K562 (cell line): ENCODE results near the gene CNTNAP3. TPM values are rescaled to one million over a fixed set of nuclear protein-coding genes. Genes with fewer than 3 reads are reported as not detected.
"Not testable (repeated sequence)": the region's sequence is repeated elsewhere in the genome, so short reads cannot be mapped to it uniquely, and the experiment has no call there.

Experiments used
- ATAC-seq: fragments of 200-7000 bp; cut with Tn5 transposase; 3 replicates; pipeline ENCODE4 v1.9.1; 2020; ENCODE audit warnings: moderate library complexity
- BruUV-seq: library from RNA; stranded (reverse); fragments of 400-500 nt; replicated peaks from 2 replicates; lab custom pipeline; 2021; lab: Mats Ljungman, UMichigan
- CTCF ChIA-PET: fragments of 300-600 bp; formaldehyde crosslinking; extraction: SDS; loops from one replicate; lab custom pipeline; 2021; ENCODE audit warnings: low intra/inter-chr PET ratio; lab: Yijun Ruan, JAX
- POLR2A ChIA-PET: fragments of 300-600, 350-650 bp; sonication (Branson Sonifier 250); formaldehyde crosslinking; extraction: SDS; loops from one replicate; lab custom pipeline; 2021; ENCODE audit warnings: antibody characterized with exemption, inconsistent platforms; lab: Yijun Ruan, JAX
- DNase-seq, 4 experiments: peaks; one replicate each; pipeline versions ENCODE4 v3.0.0 to v3.0.0-alpha.2; 2011 to 2018; ENCODE audit warnings: low spot score in 3 of 4, mixed read lengths in 3 of 4; ENCODE audit errors: extremely low read depth in 1 of 4
- FAIRE-seq: peaks from 2 replicates; lab custom pipeline; 2011; peaks lifted over from hg19 to GRCh38; lab: Jason Lieb, UNC
- H2AFZ ChIP-seq: 2 replicates; pipeline ENCODE4 v1.6.0; 2011; ENCODE audit warnings: low read depth, low read length, control low read depth, inconsistent platforms
- H3K27ac ChIP-seq: fragments of 200-600 bp; 3 replicates; pipeline ENCODE4 v1.8.0; 2011; ENCODE audit warnings: low read depth, mild to moderate bottlenecking, control low read depth, inconsistent platforms, low read length, moderate library complexity, mixed read lengths; ENCODE audit errors: extremely low read depth
- H3K27me3 ChIP-seq, 2 experiments: fragments of 300-600 bp in 1 of 2; 2 replicates in 1 of 2; 3 replicates in 1 of 2; pipeline versions ENCODE4 v1.6.0 to v1.8.0; 2011; ENCODE audit warnings: inconsistent platforms in 2 of 2, low read length in 2 of 2, mild to moderate bottlenecking in 1 of 2, mixed read lengths in 1 of 2, moderate library complexity in 1 of 2; ENCODE audit not compliant: control insufficient read depth in 2 of 2, insufficient read depth in 2 of 2
- H3K36me3 ChIP-seq: fragments of 300-600 bp; 3 replicates; pipeline ENCODE4 v1.8.0; 2011; ENCODE audit warnings: mild to moderate bottlenecking, low read length, inconsistent platforms; ENCODE audit not compliant: control insufficient read depth, insufficient read depth
- H3K4me1 ChIP-seq, 2 experiments: fragments of 200-600 bp in 1 of 2; replicated peaks in 1 of 2; 2 replicates in 1 of 2; 3 replicates in 1 of 2; pipeline versions ENCODE4 v1.5.1 to v1.8.0; 2011; ENCODE audit warnings: inconsistent platforms in 2 of 2, low read length in 2 of 2, mild to moderate bottlenecking in 1 of 2, mixed read lengths in 1 of 2, moderate library complexity in 1 of 2; ENCODE audit not compliant: control insufficient read depth in 2 of 2, insufficient read depth in 2 of 2
- H3K4me2 ChIP-seq: 2 replicates; pipeline ENCODE4 v1.6.1; 2011; ENCODE audit warnings: low read length, control low read depth, inconsistent platforms, mixed read lengths; ENCODE audit not compliant: insufficient read depth
- H3K4me3 ChIP-seq: fragments of 200-600 bp; sonication (generic), shearing (Covaris generic); 2 replicates; pipeline ENCODE4 v1.5.1; 2016; ENCODE audit warnings: control low read depth, inconsistent platforms
- H3K79me2 ChIP-seq: fragments of 200-600 bp; 3 replicates; pipeline ENCODE4 v1.8.0; 2011; ENCODE audit warnings: low read length, inconsistent platforms; ENCODE audit not compliant: control insufficient read depth, insufficient read depth
- H3K9ac ChIP-seq, 2 experiments: 2 replicates each; pipeline versions ENCODE4 v1.6.0 to v1.6.1; 2011; ENCODE audit warnings: low read depth in 2 of 2, low read length in 2 of 2, control low read depth in 1 of 2, inconsistent platforms in 1 of 2, mild to moderate bottlenecking in 1 of 2, mixed read lengths in 1 of 2; ENCODE audit not compliant: insufficient read depth in 1 of 2
- H3K9me1 ChIP-seq: one replicate; pipeline ENCODE4 v1.6.0; 2011; ENCODE audit warnings: inconsistent platforms, mild to moderate bottlenecking, low read length, moderate library complexity; ENCODE audit not compliant: control insufficient read depth, insufficient read depth
- H3K9me3 ChIP-seq: replicated peaks from 2 replicates; pipeline ENCODE4 v1.5.1; 2011; ENCODE audit warnings: low read depth, low read length, inconsistent platforms; ENCODE audit not compliant: control insufficient read depth, insufficient read depth
- H4K20me1 ChIP-seq: replicated peaks from 2 replicates; pipeline ENCODE4 v1.6.1; 2011; ENCODE audit warnings: low read length, inconsistent platforms, mixed read lengths; ENCODE audit not compliant: control insufficient read depth, insufficient read depth
- WGBS: fragments of 100-300 bp; shearing (Covaris generic); methylation state at CpG from one replicate; pipeline ENCODE4 v1.1.6; 2016; ENCODE audit warnings: low coverage, mixed read lengths; ENCODE audit not compliant: insufficient coverage; ENCODE audit errors: missing lambda C conversion rate; 5-methylcytosine and 5-hydroxymethylcytosine counted together
- in situ Hi-C: fragments of 300-500 bp; cut with MboI; formaldehyde crosslinking; loops from 4 replicates; pipeline ENCODE4 v1.15.0; 2018; ENCODE audit warnings: inconsistent platforms, mixed read lengths
- intact Hi-C: fragments of 100-400 bp; cut with micrococcal nuclease; formaldehyde crosslinking; loops from 2 replicates; pipeline ENCODE4 v1.14.2; 2022
- polyA plus RNA-seq, 8 experiments: library from polyadenylated mRNA; depleted of rRNA in 4 of 8; stranded (reverse) in 5 of 8; unstranded in 3 of 8; fragments of >200 nt; fragmentation: Nextera tagmentation in 2 of 8; fragmentation: Illumina TruSeq in 1 of 8; extraction: Ambion mirVana in 2 of 8; extraction: Trizol in 1 of 8; gene quantifications; 2 replicates each; pipeline versions ENCODE4 v1.2.1 to v1.2.3, GENCODE V29; 2011 to 2014; ENCODE audit warnings: inconsistent platforms in 1 of 8, missing spikeins in 1 of 8
- total RNA-seq, 7 experiments: library from RNA; depleted of rRNA in 6 of 7; stranded (reverse); fragments of >200 nt in 6 of 7; fragmentation: Illumina TruSeq in 2 of 7; extraction: Trizol in 2 of 7; gene quantifications; 2 replicates each; pipeline versions ENCODE4 v1.2.1 to v1.2.3, GENCODE V29; 2011 to 2021; ENCODE audit warnings: low replicate concordance in 1 of 7

The CNTNAP3 gene
- total and polyA plus RNA-seq, 9 of the 15 experiments (the other 6 are each of a cell fraction or from before 2014, with no cell fraction given), result 0.04 to 0.36 (median 0.11) TPM; not detected in 1

- POLR2A ChIA-PET, H3K4me2 ChIP-seq, FAIRE-seq, H3K27me3 ChIP-seq, CTCF ChIA-PET, H3K4me1 ChIP-seq, H3K79me2 ChIP-seq, H3K4me3 ChIP-seq, H4K20me1 ChIP-seq, H3K27ac ChIP-seq, in situ Hi-C loops, H2AFZ ChIP-seq, H3K9ac ChIP-seq, intact Hi-C loops, ATAC-seq, H3K9me3 ChIP-seq, H3K9me1 ChIP-seq, DNase-seq, H3K36me3 ChIP-seq, BruUV-seq: not testable (repeated sequence)
- WGBS, result 29% methylated on average over 3 of the region's 8 CpGs
Measured at GRCh38 chr9:39073537-39073936, 214.4 kb downstream of the CNTNAP3 start.

DNA sequence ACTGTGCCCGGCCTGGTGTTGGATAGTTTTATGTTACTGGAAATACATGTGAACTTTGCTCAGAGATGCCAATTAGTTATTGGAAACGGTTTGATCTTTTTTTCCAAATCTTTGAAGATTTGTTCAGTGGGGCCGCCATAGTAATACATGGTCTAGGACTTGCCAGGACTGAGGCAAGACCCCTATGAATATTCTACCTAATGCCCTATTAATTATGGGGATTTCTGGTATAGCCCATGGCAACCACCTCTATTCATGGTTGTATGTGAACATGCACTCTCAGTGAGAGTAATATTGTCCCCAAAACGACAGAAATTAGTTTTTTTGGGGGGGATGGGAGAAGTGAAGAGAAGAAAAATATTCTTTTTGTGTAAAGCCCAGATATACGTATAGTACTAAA is 220.3 kb downstream of the CNTNAP3 start:
- intact Hi-C loops, result not testable (repeated sequence)

DNA sequence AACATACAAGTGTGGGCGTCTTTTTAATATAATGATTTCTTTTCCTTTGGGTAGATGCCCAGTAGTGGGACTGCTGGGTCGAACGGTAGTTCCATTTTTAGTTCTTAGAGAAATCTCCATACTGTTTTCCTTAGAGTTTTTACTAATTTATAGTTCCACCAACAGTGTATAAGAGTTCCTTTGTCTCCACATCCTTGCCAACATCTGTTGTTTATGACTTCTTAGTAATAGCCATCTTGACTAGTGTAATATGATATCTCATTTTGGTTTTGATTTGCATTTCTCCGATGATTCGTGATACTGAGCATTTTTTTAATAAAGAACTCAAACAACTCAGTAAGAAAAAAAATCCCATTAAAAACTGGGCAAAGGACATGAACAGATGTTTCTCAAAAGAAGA is 225.0 kb downstream of the CNTNAP3 start:
- in situ Hi-C loops, DNase-seq, BruUV-seq, H3K27me3 ChIP-seq, FAIRE-seq, H3K4me3 ChIP-seq, H3K9ac ChIP-seq, H4K20me1 ChIP-seq, H3K79me2 ChIP-seq, POLR2A ChIA-PET, CTCF ChIA-PET, H3K9me3 ChIP-seq, H3K27ac ChIP-seq, H3K4me2 ChIP-seq, H3K9me1 ChIP-seq, ATAC-seq, H2AFZ ChIP-seq, H3K36me3 ChIP-seq, H3K4me1 ChIP-seq, intact Hi-C loops: not testable (repeated sequence)
- 34% methylated on average over 3 of the region's 5 CpGs for WGBS

More for the DNA sequence above, 220.3 kb downstream of the CNTNAP3 start:
- ATAC-seq, H3K9me3 ChIP-seq, POLR2A ChIA-PET, H2AFZ ChIP-seq, H3K36me3 ChIP-seq, DNase-seq, H3K9me1 ChIP-seq, H3K9ac ChIP-seq, H3K4me3 ChIP-seq, H3K79me2 ChIP-seq, H3K27ac ChIP-seq, BruUV-seq, FAIRE-seq, in situ Hi-C loops, H3K27me3 ChIP-seq, H3K4me1 ChIP-seq, H4K20me1 ChIP-seq, H3K4me2 ChIP-seq, CTCF ChIA-PET: not testable (repeated sequence)
- 19% methylated on average over 5 of the region's 5 CpGs for WGBS
